HG03342 (cell line): ENCODE measurements around the gene ETNK2.

ENCODE experiments used
- ATAC-seq: cut with Tn5 transposase; IDR thresholded peaks from one replicate; pipeline ENCODE4 v1.9.1; 2021; ENCODE audit warnings: mild to moderate bottlenecking, moderate library complexity; ENCODE audit not compliant: unreplicated experiment

The ETNK2 gene, protein sequence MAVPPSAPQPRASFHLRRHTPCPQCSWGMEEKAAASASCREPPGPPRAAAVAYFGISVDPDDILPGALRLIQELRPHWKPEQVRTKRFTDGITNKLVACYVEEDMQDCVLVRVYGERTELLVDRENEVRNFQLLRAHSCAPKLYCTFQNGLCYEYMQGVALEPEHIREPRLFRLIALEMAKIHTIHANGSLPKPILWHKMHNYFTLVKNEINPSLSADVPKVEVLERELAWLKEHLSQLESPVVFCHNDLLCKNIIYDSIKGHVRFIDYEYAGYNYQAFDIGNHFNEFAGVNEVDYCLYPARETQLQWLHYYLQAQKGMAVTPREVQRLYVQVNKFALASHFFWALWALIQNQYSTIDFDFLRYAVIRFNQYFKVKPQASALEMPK

DNA sequence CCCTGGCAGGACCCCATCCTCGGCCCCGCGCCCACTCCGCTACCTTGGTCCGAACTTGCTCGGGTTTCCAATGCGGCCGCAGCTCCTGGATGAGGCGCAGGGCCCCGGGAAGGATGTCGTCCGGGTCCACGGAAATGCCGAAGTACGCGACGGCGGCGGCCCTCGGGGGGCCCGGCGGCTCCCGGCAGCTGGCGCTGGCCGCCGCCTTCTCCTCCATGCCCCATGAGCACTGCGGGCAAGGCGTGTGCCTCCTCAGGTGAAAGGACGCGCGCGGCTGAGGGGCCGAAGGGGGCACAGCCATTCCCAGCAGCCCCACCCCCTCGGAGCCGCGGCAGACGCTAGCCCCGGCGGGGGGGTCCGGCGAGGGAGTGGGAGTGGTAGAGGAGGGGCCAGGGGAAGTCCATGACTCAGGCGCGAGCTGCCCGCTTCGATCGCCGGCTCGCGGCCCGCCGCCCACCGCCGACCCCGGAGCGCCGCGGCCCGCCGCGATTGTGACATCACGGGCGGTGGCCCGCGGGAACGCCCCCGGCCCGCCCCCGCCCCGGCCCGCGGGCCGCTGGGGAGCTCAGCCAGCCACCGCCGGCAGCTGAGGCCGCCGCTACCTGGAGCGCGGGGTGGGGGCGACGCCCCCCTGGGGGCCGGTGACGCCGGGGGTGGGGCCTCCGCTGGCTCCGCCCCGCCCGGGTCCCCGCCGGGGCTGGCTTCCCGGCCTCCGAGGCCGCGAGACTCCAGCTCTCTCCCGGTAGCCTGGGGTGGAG is at the start of gene ETNK2:
Gene ETNK2 (minus strand): TSS at position 493 of the 758 bp plus-strand sequence. CDS start 192 bp downstream, at position 301.
- no peak for ATAC-seq

DNA sequence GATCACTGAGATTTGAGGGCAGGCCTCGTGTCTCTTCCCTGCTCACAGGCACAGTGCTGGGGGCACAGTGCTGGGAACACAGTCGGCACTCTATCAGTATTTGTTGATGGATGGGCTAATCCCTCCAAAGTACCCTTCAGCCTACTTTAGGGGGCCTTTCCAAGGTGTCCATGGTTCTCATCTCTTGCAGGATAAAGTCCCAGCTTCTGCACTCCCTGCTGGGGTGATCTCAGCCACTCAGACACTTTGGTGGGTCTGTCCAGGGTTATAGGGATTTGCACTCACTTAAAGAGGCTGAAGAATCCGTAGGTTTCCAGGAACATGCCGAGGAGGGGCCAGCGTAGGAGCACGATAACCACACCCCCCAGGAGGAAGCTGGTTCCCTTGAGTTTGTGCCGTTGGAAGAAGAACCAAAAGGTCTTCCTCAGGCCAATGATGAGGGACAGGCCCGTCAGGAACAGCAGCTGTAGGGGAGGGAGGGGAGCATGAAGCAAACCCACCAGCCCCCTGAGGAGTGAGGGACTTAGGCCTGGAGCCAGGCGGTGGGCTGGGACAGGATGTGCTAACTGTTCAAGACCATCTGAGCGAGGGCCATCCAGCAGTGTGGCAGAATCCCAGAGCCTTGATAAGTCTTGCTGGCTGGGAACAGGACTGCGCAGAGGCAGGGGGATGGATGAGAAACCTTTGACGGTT is 49.6 kb upstream of the ETNK2 start:
- no peak for ATAC-seq

DNA sequence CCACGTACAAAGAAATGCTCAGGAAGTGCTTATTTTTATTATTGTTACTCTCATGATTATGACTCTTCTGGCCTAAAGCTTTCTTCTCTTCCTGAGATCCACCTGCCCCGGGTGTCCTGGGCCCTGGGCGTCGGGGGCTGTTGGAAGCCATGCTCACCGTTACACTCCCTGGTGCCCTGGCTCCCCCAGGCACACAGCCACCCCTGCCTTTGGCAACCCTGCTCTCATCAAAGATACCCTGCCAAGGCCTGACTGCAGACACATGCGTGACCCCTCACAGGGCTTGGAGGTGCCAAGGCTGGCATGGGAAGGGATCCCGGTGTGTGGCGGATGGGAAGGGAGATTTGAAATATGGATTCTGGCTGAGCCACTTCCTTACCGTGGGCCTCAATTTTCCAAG is 47.7 kb upstream of the ETNK2 start:
- no peak for ATAC-seq

DNA sequence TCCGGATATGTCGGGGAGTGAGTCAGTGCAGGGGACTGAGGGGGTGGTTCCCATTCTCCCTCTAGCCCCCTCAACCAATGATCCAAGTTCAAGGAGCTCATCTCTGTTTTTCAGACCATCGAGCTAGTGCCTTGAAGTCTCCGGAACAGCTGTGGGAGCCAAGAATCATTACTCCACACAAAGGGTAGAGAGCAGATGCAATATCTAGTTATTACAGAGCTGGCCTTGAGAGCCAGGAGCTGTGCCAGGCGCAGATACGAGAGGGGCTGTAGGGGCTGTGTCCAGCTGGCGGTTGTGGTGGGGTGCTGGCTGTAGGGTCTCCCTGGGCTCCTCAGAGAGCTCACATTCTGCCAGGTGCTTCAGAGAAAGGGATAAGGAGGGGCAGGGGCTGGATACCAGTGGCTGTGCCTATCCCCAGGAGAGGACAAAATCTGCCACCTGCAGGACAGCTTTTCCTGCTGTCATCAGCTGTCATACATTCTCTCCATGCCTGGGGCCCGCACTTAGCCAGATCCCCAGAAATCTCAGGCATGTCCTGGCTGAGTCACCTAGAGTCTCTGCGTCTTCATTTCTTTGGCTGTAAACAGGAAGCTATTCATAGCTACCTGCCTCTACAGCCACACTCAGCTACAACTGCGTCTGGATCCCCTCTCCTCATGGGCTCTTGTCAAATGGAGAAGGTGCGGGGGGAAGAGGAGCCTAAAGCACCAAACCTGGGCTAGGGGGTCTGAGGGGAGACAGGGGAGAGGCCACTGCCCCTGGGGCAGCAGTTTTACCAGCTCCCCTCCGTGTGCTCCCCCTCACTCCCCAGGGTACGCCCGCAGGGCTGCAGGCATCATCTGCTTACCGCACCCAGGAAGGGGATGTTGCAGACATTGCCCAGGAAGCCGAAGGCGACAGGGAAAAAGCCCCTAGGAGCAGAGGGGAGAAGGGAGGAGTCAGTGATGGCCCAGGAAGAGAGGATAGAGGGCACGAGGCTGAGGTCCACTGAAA is 46.8 kb upstream of the ETNK2 start:
- no peak for ATAC-seq

DNA sequence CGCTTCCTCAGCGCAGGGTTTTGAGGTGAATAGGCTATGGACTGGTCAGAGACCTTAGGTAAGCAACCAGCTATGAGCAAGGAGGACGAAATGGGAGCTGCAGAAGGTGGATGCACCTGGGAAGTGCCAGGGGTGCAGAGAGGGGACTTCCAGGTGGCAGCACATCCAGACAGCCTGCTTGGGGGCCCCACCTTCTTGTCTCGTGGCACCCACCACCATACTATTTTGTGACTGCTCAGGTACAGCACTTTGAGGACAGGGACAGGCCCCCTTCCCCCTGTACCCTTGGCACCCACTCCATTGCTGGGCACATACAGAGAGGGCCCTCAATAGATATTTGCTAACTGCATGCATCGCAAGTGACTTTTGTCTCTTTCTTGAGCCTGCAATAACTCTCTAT is 45.2 kb upstream of the ETNK2 start:
- ATAC-seq, result no peak

DNA sequence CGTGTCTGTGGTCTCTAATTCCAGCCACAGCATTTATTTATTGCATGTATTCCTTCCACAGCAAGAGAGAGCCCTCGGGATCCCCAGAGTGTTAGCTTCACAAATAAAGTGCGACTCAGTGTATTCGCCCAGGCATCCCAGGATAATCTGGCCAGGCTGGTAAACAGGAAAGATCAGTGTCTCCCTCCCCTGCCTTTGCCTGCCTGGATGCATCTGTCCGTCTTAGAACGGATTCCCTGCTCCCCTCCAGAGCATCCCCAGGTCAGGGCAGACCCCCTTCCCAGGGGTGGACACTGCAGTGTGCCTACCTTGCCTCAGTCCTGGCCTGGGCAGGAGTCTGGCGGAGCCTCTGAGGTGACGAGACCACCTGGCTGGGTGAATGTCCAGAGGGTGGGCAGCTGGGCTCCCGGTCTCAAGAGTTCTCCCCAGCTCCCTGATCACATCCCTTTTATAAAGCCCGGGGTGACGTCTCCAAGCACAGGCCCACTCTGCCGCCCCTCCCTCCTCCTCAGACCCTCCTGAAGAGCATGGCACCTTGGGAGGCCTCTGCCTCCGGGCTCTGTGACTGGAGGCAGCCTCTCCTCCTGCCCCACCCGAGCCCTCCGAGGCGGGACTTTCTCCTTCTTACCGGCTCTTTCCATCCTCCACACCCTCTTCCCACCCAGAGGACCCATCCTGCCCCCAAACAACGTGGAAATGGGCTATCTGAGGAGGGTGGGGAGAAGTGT is 44.4 kb upstream of the ETNK2 start, which contains the start of gene KISS1:
Gene KISS1 (minus strand): TSS at position 424 of the 728 bp plus-strand sequence. CDS start 3,615 bp downstream, outside the sequence.
- no peak for ATAC-seq

DNA sequence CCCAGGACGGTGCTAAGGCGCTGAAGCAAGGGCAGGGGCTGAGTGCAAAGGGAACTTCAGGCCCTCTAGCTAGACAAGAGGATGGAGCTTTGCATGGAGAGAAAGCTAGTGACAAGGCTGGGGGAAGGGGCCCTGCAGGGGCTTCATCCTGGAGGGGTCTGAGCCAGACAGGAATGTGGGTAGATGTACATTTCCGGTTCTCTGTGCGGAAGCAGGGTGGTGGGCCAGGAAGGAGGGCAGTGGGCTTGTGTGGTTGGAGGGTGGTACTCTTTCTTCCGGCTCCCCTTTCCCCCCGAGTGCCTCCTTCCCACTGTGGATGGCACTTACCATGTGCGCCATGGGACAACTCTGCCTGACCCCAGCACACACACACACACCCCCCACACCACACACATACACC is 42.9 kb upstream of the ETNK2 start:
- ATAC-seq, result no peak

DNA sequence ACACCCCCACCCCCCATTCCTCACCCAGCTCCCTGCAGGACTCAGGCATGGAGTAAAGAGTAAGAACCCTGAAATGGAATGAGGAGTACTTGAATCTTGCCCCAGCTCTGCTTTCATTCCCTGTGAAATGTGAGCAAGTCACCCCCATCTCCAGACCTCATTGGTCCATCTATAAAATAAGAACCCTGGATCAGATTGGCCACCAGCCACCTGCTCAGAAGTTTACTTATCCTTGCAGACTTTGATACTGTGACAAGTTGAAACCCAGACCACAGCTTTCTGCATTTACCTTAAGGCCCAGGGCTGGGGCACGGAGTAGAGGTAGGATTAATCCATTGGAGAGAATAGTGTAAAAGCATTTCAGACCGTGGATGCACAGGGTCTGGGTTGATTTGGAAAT is 42.2 kb upstream of the ETNK2 start:
- ATAC-seq, result no peak

DNA sequence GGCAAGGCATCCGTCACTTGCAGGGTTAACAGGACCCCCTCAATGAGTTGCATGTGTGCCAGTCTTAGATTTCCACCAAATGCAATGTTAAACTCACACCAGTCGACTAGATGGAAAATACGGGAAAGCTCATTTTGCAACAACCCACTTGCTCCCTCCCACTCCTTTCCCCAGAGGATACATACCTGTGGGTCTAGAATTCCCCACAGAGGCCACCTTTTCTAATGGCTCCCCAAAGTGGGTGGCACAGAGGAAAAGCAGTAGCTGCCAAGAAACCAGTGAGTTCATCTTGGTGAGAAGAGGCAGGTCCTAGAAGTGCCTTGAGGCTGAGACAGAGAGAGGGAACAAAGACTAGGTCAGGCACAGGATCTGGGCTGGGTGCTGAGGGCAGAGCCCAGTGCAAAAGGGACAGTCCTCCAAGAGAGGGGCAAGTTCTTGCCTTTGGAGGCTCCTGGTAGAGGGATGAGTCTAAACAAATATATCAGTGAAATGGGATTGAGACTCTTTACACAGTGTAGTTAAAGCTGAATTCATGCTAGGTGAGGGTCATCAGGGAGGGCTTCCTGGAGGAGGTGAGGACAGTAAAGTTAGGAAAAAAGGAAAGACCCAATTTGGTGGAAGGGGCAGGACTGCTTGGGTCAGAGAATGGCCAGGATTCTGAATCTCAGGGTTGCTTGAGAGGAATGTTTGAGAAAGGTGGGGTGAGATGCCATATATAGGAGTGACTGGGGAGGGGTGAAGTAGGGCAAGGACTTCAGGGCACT is 40.9 kb upstream of the ETNK2 start:
- ATAC-seq, result no peak

DNA sequence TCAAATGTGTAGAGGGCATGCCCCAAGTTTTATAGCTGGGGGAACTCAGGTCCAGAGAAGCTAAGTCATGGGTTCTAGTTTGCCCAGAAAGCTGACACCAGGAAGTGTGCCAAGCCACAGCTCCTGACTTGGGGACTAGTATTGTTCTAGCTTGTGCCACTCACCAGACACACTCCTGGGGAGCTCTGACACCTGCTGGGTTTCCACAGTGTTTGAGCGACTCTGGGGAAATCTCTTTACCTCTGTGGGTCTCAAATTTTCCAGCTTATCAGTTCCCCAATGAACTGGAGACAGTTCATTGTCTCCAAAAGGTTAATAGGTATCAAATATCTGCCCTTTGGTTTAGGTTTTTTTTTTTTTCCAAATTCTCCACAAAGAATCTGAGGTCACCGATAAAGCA is 40.2 kb upstream of the ETNK2 start:
- no peak for ATAC-seq

DNA sequence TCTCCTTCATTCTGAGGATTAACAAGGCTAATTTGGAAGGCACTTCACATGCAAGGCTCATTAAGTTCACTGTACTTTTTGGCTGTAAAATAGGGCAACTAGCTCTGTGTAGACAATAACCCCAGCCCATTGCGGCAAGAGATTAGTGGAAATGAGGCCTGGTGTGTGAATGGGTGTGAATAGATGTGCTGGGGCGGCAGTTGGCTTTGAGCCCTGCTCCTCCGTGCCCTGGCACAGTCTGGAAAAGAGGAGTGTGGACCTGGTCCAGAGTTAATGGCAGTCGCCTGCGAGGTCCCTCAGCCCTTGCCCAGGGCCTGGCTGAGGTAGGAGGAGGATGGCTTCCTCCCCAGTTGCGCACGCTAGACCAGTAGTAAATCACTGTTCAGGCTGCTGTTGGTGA is 39.6 kb upstream of the ETNK2 start:
- no peak for ATAC-seq

DNA sequence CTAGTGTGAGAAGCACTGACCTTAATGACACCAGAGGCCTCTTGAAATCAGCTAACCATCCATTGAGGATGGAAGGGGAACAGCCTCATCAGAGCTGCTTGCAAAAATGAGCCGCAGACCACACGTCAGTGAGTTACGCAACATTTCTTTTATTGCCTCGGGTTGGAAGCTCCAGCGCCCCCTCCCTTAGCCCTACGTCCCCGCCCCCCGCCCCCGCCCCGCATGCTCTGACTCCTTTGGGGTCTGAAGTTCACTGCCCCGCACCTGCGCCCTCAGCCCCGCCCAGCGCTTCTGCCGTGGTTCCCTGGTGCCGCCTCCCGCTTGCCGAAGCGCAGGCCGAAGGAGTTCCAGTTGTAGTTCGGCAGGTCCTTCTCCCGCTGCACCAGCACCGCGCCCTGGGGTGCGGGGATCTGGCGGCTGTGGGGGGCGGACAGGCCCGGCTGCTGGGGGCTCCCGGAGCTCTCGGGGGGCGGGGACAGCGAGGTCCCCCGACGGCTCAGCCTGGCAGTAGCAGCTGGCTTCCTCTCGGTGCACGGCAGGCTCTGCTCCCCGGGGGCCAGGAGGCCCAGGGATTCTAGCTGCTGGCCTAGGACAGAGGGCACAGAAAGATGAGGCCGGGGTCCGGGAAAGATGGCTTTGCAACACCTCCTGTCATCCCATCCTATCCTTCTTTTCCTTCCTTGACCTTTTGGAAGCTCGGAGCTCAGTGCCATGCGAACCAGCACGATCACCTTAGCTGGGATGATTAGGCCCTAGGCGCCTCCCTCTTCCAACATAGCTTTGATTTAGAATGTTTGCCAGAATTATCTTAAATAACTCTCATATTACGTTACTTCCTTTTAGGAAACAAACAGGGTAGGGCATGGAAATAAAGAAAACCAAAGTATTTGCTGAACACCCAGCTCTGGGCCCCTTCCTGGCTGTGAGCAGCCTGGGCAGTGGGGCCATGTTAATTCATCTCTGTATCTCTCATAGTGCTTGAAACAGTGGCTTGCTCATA is 38.7 kb upstream of the ETNK2 start:
- no peak for ATAC-seq

DNA sequence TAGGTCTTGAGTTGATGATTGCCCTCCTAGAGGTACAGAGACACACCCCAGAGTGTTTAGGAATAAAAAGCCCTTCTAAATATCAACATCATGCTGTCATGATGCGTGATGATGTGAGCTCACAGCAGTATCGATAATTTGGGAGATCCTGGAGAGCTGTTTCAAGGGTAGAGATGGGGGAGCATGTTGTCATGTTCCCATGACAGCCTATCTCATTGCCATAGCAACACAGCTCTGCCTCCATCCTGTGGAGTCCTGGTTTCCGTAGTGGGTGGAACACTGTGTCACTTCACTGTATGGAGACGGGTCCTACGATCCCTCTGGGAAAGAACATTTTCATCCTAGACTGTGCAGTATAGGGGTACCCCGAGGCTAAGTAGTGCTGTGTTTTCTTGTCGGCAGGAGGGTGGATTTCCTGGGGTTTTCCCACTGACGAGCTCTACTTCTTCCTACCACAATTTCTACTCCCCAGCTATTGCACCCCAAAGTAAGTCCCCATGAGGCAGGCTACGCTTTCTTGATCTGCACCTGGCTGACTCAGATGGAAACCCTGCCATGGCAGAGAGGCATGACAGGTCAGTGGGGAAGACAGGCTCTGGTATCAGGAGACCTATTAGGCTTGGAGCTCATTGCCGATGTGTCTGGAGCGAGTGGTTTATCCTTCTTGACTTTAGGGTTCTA is 37.3 kb upstream of the ETNK2 start:
- no peak for ATAC-seq

DNA sequence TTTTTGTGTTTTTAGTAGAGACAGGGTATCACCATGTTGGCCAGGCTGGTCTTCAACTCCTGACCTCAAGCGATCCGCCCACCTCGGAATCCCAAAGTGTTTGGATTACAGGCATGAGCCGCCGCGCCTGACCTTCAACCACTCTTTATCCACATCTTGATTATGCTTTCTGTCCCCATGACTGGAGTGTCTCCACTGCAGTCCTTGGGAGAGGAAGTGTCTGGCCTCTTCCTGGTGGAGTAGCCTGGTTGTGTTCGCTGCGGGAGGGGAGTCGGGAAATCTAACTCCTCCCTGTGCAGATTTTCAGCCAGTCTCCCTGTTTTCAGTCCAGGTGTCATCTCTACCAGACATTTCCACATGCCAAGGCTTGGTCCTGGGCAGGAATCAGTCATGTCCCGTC is 34.8 kb upstream of the ETNK2 start:
- no peak for ATAC-seq

DNA sequence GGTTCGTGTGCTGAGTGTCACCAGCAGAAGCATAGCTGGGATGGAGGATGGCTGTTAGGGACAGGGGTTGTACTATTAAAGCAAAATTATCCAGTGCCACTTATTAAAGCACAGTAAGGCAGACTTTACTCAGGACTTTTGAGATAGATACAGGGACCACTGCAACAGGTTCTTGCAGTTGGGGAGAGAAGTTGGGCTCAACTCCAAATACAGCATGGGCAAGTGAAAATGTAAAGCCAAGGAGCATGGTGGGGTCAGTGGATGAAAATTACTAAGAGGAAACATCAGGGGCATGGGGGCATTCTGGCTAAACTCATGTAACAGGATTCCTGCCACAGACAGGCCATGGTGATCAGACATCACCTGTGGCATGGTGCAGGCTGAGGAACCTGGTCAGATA is 29.3 kb upstream of the ETNK2 start:
- no peak for ATAC-seq

DNA sequence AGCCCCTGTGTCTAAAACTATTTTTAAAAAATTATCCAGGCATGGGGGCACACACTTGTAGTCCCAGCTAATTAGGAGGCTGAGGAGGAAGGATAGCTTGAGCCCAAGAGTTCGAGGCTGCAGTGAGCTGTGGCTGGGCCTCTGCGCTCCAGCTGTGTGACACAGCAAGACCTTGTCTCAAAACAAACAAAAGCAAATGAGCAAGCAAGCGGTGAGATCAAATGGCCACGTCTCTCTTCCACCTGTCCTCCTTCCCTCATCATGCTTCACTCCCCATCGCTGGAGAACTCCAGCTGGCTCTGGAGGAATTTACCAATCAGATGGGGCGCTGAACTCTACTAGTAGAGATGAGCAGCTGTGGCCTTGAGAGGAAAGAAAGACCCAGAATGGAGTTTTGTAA is 28.3 kb upstream of the ETNK2 start:
- ATAC-seq, result no peak
